OCI-LY1 (cell line): ENCODE data around the gene TMIGD1.

Experiments used
- H2AFZ ChIP-seq: fragments of 200-600 bp; sonication (generic), shearing (Covaris generic); 2 replicates; pipeline ENCODE4 v1.6.0; 2014; ENCODE audit warnings: antibody characterized with exemption, mild to moderate bottlenecking, low read length
- H3F3A ChIP-seq: fragments of 200-600 bp; sonication (generic), shearing (Covaris generic); 2 replicates; pipeline ENCODE4 v1.6.0; 2014; ENCODE audit warnings: mild to moderate bottlenecking, antibody characterized with exemption, low read length, moderate library complexity; ENCODE audit not compliant: insufficient read depth
- H3K27ac ChIP-seq: fragments of 200-600 bp; sonication (generic); 2 replicates; pipeline ENCODE4 v1.5.1; 2014; ENCODE audit warnings: low read length, mixed run types, mild to moderate bottlenecking, low read depth; ENCODE audit not compliant: poor library complexity, severe bottlenecking
- H3K27me3 ChIP-seq: fragments of 200-600 bp; sonication (generic); 2 replicates; pipeline ENCODE4 v1.6.0; 2014; ENCODE audit warnings: antibody characterized with exemption, mild to moderate bottlenecking, low read length, moderate library complexity; ENCODE audit not compliant: insufficient read depth
- H3K36me3 ChIP-seq: fragments of 200-600 bp; sonication (generic); 2 replicates; pipeline ENCODE4 v1.6.1; 2014; ENCODE audit warnings: mild to moderate bottlenecking, antibody characterized with exemption, low read length, moderate library complexity, mixed read lengths; ENCODE audit not compliant: insufficient read depth
- H3K4me1 ChIP-seq: fragments of 200-600 bp; sonication (generic); 2 replicates; pipeline ENCODE4 v1.5.1; 2014; ENCODE audit warnings: mild to moderate bottlenecking, low read length, moderate library complexity; ENCODE audit not compliant: insufficient read depth, severe bottlenecking
- H3K4me2 ChIP-seq: fragments of 200-600 bp; sonication (generic), shearing (Covaris generic); 2 replicates; pipeline ENCODE4 v1.6.1; 2014; ENCODE audit warnings: low read length
- H3K4me3 ChIP-seq: fragments of 200-600 bp; sonication (generic); 2 replicates; pipeline ENCODE4 v1.5.1; 2014; ENCODE audit warnings: low read length, low read depth, mild to moderate bottlenecking, mixed read lengths; ENCODE audit not compliant: poor library complexity, severe bottlenecking
- H3K79me2 ChIP-seq: fragments of 200-600 bp; shearing (Covaris generic); 2 replicates; pipeline ENCODE4 v1.6.1; 2016; ENCODE audit warnings: mixed run types, low read length, mixed read lengths; ENCODE audit not compliant: insufficient read depth
- H3K9ac ChIP-seq: fragments of 200-600 bp; sonication (generic), shearing (Covaris generic); 2 replicates; pipeline ENCODE4 v1.6.1; 2014; ENCODE audit warnings: mild to moderate bottlenecking, low read length, mixed read lengths
- H3K9me2 ChIP-seq: fragments of 200-600 bp; sonication (generic), shearing (Covaris generic); 2 replicates; pipeline ENCODE4 v1.6.1; 2014; ENCODE audit warnings: low read depth, mild to moderate bottlenecking, low read length, mixed read lengths
- H3K9me3 ChIP-seq: fragments of 200-600 bp; shearing (Covaris generic); 2 replicates; pipeline ENCODE4 v1.6.1; 2014; ENCODE audit warnings: low read length, mixed read lengths
- H4K20me1 ChIP-seq: fragments of 200-600 bp; sonication (generic), shearing (Covaris generic); 2 replicates; pipeline ENCODE4 v1.6.0; 2016; ENCODE audit warnings: mild to moderate bottlenecking, low read length; ENCODE audit not compliant: insufficient read depth
- EZH2 ChIP-seq: fragments of 200-600 bp; sonication (generic), shearing (Covaris generic); IDR thresholded peaks from 2 replicates; pipeline ENCODE4 v1.8.0; 2017; ENCODE audit warnings: borderline replicate concordance, mixed run types, mild to moderate bottlenecking, antibody characterized with exemption, low read length, moderate library complexity, mixed read lengths
- TF ChIP-seq, protein P1 (sequence below): fragments of 200-600 bp; sonication (generic), shearing (Covaris generic); IDR thresholded peaks from 2 replicates; pipeline ENCODE4 v1.5.1; 2017; ENCODE audit warnings: mild to moderate bottlenecking, antibody characterized with exemption, low read length, moderate library complexity, mixed read lengths

Gene TMIGD1

DNA sequence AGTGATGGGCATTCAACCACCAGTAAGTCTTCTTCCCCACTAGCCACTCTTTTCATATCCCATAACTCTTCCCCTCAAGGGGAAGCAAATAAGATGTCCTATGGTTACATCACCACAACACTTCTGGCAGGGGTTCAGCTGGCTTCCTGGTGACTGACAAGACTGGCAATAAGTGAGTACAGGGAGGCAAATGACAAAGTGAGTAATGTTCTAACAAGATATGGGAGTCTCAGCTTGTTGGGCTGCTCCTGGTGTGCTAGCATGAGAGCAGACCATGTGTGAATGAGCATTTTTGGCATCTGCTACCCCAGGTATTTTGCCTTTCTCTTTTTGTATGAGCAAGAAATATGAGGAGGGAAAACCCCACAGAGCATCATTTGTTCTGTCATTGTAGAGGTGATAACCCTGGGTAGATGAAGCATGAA lies 9.9 kb downstream of the TMIGD1 start:
- Histone ChIP-seq H3K4me3 (peak overlapping the region; percentile 34), H3K9me2 (no peaks in the 10 kb centered on the region)
- no peak for TF ChIP-seq EZH2
- TF ChIP-seq, protein P1, sequence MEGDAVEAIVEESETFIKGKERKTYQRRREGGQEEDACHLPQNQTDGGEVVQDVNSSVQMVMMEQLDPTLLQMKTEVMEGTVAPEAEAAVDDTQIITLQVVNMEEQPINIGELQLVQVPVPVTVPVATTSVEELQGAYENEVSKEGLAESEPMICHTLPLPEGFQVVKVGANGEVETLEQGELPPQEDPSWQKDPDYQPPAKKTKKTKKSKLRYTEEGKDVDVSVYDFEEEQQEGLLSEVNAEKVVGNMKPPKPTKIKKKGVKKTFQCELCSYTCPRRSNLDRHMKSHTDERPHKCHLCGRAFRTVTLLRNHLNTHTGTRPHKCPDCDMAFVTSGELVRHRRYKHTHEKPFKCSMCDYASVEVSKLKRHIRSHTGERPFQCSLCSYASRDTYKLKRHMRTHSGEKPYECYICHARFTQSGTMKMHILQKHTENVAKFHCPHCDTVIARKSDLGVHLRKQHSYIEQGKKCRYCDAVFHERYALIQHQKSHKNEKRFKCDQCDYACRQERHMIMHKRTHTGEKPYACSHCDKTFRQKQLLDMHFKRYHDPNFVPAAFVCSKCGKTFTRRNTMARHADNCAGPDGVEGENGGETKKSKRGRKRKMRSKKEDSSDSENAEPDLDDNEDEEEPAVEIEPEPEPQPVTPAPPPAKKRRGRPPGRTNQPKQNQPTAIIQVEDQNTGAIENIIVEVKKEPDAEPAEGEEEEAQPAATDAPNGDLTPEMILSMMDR: no peak

DNA sequence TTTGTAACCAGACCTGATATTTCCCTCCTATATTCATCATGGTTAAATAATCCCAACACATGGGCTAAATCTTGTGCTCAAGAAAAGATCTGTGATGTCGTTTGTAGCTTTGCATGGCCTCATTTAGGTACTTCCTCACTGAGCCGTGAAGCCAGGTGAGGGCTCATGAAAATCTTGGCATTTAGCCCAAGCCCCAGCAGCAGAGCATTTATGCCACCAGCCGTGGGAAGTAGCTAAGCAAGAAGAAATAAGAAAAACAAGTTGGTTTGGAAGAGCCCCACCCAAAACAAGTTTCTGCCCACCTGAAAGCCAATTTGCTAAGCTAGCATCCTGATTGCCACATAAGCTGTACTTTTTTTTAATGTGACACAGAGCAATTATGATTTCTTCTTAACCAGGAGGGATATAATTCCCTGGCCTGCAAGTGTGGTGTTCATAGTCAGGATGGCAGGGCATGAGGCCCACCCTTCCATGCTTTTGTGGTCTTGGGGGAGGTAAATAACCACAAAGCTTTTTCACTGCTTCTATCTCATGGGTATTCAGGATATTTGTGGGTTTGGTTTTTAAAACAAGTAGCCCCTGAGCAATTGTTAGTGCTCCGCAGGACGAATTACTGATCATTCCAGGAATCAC lies 10.5 kb downstream of the TMIGD1 start:
- Histone ChIP-seq H3K4me2 (peak overlapping the region; percentile 57), H3K79me2 (no peaks in the 10 kb centered on the region), H3K36me3 (no peaks in the 10 kb centered on the region), H3K9me2 (no peaks in the 10 kb centered on the region), H3K27ac (peak overlapping the region; percentile 97), H2AFZ (no peak overlapping the region), H3F3A (no peaks in the 10 kb centered on the region), H3K4me1 (peaks cover 78% of the 10 kb centered on the region), H3K27me3 (no peaks in the 10 kb centered on the region), H3K9me3 (no peaks in the 10 kb centered on the region), H3K4me3 (peak overlapping the region; percentile 34), H4K20me1 (no peaks in the 10 kb centered on the region), H3K9ac (peak overlapping the region; percentile 53)
- TF ChIP-seq EZH2: no peak
- TF ChIP-seq, protein P1: no peak

More for the DNA sequence above, 9.9 kb downstream of the TMIGD1 start:
- H3K27ac ChIP-seq: peak overlapping the region; percentile 97
- H3K9me3 ChIP-seq: no peaks in the 10 kb centered on the region
- no peaks in the 10 kb centered on the region for H4K20me1 ChIP-seq
- H3K4me1 ChIP-seq: peaks cover 75% of the 10 kb centered on the region
- H3K9ac ChIP-seq: peak overlapping the region; percentile 53
- no peaks in the 10 kb centered on the region for H3K79me2 ChIP-seq
- no peaks in the 10 kb centered on the region for H3K36me3 ChIP-seq
- H3K27me3 ChIP-seq: no peaks in the 10 kb centered on the region
- peak overlapping the region; percentile 57 for H3K4me2 ChIP-seq
- no peak overlapping the region for H2AFZ ChIP-seq
- H3F3A ChIP-seq: no peaks in the 10 kb centered on the region

DNA sequence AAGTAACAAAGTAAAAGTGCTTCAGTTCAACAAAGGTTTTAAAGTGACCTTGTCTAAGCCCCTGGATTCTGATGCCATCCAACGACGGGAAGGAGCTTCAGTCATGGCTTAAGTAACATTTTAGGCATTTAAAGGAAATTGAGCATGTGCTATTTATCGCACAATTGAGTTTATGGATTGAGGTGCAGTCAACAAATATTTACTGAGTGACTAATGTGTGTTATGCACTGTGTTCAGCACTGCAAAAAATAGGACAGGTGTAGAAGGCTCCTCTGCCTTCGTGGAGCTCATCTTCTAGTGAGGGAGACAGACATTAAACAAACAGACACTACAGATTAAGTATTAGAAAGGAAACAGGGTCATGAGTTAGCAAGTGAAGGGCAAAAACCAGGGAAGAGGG lies 12.5 kb downstream of the TMIGD1 start:
- H3K9ac ChIP-seq: no peak overlapping the region
- peak overlapping the region; percentile 97 for H3K27ac ChIP-seq
- H3K4me2 ChIP-seq: no peak overlapping the region
- H3K79me2 ChIP-seq: no peaks in the 10 kb centered on the region
- TF ChIP-seq, protein P1: no peak
- no peak for TF ChIP-seq EZH2
- H3K27me3 ChIP-seq: no peaks in the 10 kb centered on the region
- no peak overlapping the region for H3K4me3 ChIP-seq
- no peaks in the 10 kb centered on the region for H4K20me1 ChIP-seq
- no peaks in the 10 kb centered on the region for H3F3A ChIP-seq
- no peak overlapping the region for H2AFZ ChIP-seq
- H3K9me2 ChIP-seq: no peaks in the 10 kb centered on the region
- peaks cover 87% of the 10 kb centered on the region for H3K4me1 ChIP-seq
- no peaks in the 10 kb centered on the region for H3K36me3 ChIP-seq
- H3K9me3 ChIP-seq: no peaks in the 10 kb centered on the region
